Sigmoid colon (tissue), 7 donors: ENCODE results near the gene TMEM168. TPM values are rescaled to one million over a fixed set of nuclear protein-coding genes. Genes with fewer than 3 reads are reported as not detected.

Experiments used
- DNase-seq: peaks from one replicate; pipeline ENCODE4 v3.0.0-alpha.2; 2019
- H3K27ac ChIP-seq, 4 donors: fragments of 200-600 bp; sonication (generic); one replicate each; pipeline ENCODE4 v1.5.1; 2016 to 2019; ENCODE audit warnings: mild to moderate bottlenecking in 1 of 4
- H3K27me3 ChIP-seq, 3 donors: fragments of 200-600 bp; sonication (generic); one replicate each; pipeline ENCODE4 v1.5.1; 2019; ENCODE audit warnings: mild to moderate bottlenecking in 1 of 3
- H3K36me3 ChIP-seq, 4 donors: fragments of 200-600 bp; sonication (generic); one replicate each; pipeline ENCODE4 v1.5.1; 2016 to 2019
- H3K4me1 ChIP-seq, 4 donors: fragments of 200-600 bp; sonication (generic); one replicate each; pipeline ENCODE4 v1.5.1; 2017 to 2019
- H3K4me3 ChIP-seq, 4 donors: fragments of 200-600 bp; sonication (generic); one replicate each; pipeline ENCODE4 v1.5.1; 2017 to 2019; ENCODE audit warnings: mild to moderate bottlenecking in 2 of 4, moderate library complexity in 1 of 4
- H3K9me3 ChIP-seq, 4 donors: fragments of 200-600 bp in 3 of 4; sonication (generic) in 3 of 4; one replicate each; pipeline versions ENCODE4 v1.5.1 to v1.6.1; 2013 to 2019
- EP300 ChIP-seq, 4 donors: sonication (generic); formaldehyde crosslinking; IDR thresholded peaks; one replicate each; pipeline ENCODE4 v1.6.1; 2017; ENCODE audit warnings: antibody characterized with exemption in 4 of 4
- POLR2A ChIP-seq, 2 donors: fragments of 450-650 bp; IDR thresholded peaks; one replicate each; pipeline ENCODE4 v1.6.1; 2016; ENCODE audit warnings: antibody characterized with exemption in 2 of 2, mild to moderate bottlenecking in 2 of 2, moderate library complexity in 2 of 2
- POLR2AphosphoS5 ChIP-seq, 4 donors: sonication (generic); formaldehyde crosslinking; IDR thresholded peaks; one replicate each; pipeline ENCODE4 v1.6.1; 2017; ENCODE audit warnings: antibody characterized with exemption in 4 of 4
- WGBS, 2 donors: extraction: QIAGEN DNeasy Blood & Tissue Kit; methylation state at CpG; one replicate each; pipeline ENCODE4 v1.1.7; 2013; 5-methylcytosine and 5-hydroxymethylcytosine counted together
- intact Hi-C: fragments of 100-400 bp; cut with DNase I; formaldehyde crosslinking; loops from one replicate; pipeline ENCODE4 v1.15.1; 2023
- polyA plus RNA-seq, 3 donors: library from polyadenylated mRNA; stranded (reverse); fragments of 200-250 nt; gene quantifications; one replicate each; pipeline ENCODE4 v1.2.3, GENCODE V29; 2013
- total RNA-seq, 4 donors: library from RNA; depleted of rRNA; stranded (reverse); fragments of >200 nt; gene quantifications; one replicate each; pipeline ENCODE4 v1.1.0, GENCODE V29; 2016
- TF ChIP-seq, protein P1 (sequence below), 4 experiments: fragments of 450-650 bp in 3 of 4; fragments of 200-600 bp in 1 of 4; IDR thresholded peaks; one replicate each; pipeline ENCODE4 v1.5.1; 2016 to 2019; ENCODE audit warnings: antibody characterized with exemption in 4 of 4, mild to moderate bottlenecking in 3 of 4, moderate library complexity in 2 of 4
- donor health status: healthy with polysubstance abuse.
- donor health status: Bipolar disorder and iron deficiency.
- donor health status: healthy.

TMEM168 gene
- total and polyA plus RNA-seq, 7 donors: 1.2 to 24.3 (median 14.3) TPM

DNA sequence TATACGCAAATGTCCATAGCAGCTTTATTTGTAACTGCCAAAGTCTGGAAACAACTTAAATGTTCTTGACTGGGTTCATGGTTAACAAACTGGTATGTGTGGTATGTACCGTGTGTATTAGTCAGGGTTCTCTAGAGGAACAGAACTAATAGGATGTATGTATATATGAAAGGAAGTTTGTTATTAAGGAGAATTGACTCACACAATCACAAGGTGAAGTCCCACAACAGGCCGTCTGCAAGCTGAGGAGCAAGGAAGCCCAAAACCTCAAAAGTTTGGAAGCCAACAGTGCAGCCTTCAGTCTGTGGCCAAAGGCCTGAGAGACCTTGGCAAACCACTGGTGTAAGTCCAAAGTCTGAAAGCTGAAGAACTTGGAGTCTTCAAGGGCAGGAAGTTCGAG, 66.8 kb downstream of the TMEM168 start:
- H3K4me1 ChIP-seq: no peaks in the 10 kb centered on the region
- DNase-seq: no peak
- H3K4me3 ChIP-seq: no peak overlapping the region
- WGBS, 2 donors: 80 to 83% methylated on average over 4 of the region's 4 CpGs
- TF ChIP-seq POLR2AphosphoS5 (IDR thresholded peaks at IDR 0.05) (no peak), EP300 (IDR thresholded peaks at IDR 0.05) (no peak)
- intact Hi-C loops: no loop called here
- no peaks in the 10 kb centered on the region for H3K36me3 ChIP-seq
- H3K9me3 ChIP-seq: peaks cover 0 to 5% (median 2%) of the 10 kb centered on the region in 4 donors
- H3K27ac ChIP-seq: no peak overlapping the region
- no peaks in the 10 kb centered on the region for H3K27me3 ChIP-seq

DNA sequence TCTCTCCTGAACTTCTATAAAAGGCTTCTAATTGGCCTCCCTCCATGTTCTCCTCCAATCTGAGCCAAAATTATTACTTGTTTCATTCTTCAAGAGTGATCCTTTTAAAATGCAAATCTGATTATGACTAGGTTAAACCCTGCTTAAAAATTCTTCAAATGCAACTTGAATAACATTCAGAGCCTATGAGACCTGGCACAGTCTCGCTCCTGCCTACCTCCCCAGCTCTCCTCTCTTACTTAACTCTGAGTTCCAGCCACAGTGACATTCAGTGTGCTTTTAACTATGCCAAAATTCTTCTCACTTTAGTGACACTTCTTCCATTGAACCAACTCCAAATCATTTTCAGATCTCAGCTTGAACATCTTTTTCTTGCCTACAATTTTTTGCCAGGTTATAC, 68.8 kb downstream of the TMEM168 start:
- Histone ChIP-seq H3K36me3 (no peaks in the 10 kb centered on the region), H3K4me3 (no peak overlapping the region), H3K4me1 (no peaks in the 10 kb centered on the region), H3K27me3 (no peaks in the 10 kb centered on the region), H3K9me3 (peaks cover 0 to 4% (median 1%) of the 10 kb centered on the region in 4 donors), H3K27ac (no peak overlapping the region)
- DNase-seq: no peak
- WGBS, 2 donors: 75 to 87% methylated on average over 1 of the region's 1 CpG
- intact Hi-C loops: no loop called here
- no peak for TF ChIP-seq EP300 (IDR thresholded peaks at IDR 0.05)
- TF ChIP-seq, protein P1, sequence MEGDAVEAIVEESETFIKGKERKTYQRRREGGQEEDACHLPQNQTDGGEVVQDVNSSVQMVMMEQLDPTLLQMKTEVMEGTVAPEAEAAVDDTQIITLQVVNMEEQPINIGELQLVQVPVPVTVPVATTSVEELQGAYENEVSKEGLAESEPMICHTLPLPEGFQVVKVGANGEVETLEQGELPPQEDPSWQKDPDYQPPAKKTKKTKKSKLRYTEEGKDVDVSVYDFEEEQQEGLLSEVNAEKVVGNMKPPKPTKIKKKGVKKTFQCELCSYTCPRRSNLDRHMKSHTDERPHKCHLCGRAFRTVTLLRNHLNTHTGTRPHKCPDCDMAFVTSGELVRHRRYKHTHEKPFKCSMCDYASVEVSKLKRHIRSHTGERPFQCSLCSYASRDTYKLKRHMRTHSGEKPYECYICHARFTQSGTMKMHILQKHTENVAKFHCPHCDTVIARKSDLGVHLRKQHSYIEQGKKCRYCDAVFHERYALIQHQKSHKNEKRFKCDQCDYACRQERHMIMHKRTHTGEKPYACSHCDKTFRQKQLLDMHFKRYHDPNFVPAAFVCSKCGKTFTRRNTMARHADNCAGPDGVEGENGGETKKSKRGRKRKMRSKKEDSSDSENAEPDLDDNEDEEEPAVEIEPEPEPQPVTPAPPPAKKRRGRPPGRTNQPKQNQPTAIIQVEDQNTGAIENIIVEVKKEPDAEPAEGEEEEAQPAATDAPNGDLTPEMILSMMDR (IDR thresholded peaks at IDR 0.05): no peak
- no peak for TF ChIP-seq POLR2AphosphoS5 (IDR thresholded peaks at IDR 0.05)
- TF ChIP-seq POLR2A (IDR thresholded peaks at IDR 0.05): no peak

GRCh38 chr7:112715525-112715924, 74.7 kb downstream of the TMEM168 start:
- H3K4me1 ChIP-seq: no peaks in the 10 kb centered on the region
- H3K27ac ChIP-seq: no peak overlapping the region
- no peaks in the 10 kb centered on the region for H3K36me3 ChIP-seq
- no peaks in the 10 kb centered on the region for H3K9me3 ChIP-seq
- no peak for DNase-seq
- TF ChIP-seq EP300 (IDR thresholded peaks at IDR 0.05) (no peak), POLR2AphosphoS5 (IDR thresholded peaks at IDR 0.05) (no peak), POLR2A (IDR thresholded peaks at IDR 0.05) (no peak)
- TF ChIP-seq, protein P1 (IDR thresholded peaks at IDR 0.05): no peak
- no peak overlapping the region for H3K4me3 ChIP-seq
- intact Hi-C loops: no loop called here
- no peaks in the 10 kb centered on the region for H3K27me3 ChIP-seq
- 89 to 91% methylated on average over 4 of the region's 4 CpGs for WGBS, 2 donors

- Histone ChIP-seq H3K9me3 (no peaks in the 10 kb centered on the region), H3K27ac (no peak overlapping the region), H3K4me1 (no peaks in the 10 kb centered on the region), H3K27me3 (no peaks in the 10 kb centered on the region), H3K4me3 (no peak overlapping the region), H3K36me3 (no peaks in the 10 kb centered on the region)
- WGBS, 2 donors: 92 to 98% methylated on average over 2 of the region's 2 CpGs
- intact Hi-C loops: no loop called here
- DNase-seq: no peak
- no peak for TF ChIP-seq POLR2AphosphoS5 (IDR thresholded peaks at IDR 0.05)
- TF ChIP-seq, protein P1 (IDR thresholded peaks at IDR 0.05): no peak
Measured at GRCh38 chr7:112714917-112715316, 75.3 kb downstream of the TMEM168 start.
